Measurements from ENCODE around the gene CERK.
"Not testable (repeated sequence)": the region's sequence is repeated elsewhere in the genome, so short reads cannot be mapped to it uniquely, and the experiment has no call there.

The CERK gene

DNA sequence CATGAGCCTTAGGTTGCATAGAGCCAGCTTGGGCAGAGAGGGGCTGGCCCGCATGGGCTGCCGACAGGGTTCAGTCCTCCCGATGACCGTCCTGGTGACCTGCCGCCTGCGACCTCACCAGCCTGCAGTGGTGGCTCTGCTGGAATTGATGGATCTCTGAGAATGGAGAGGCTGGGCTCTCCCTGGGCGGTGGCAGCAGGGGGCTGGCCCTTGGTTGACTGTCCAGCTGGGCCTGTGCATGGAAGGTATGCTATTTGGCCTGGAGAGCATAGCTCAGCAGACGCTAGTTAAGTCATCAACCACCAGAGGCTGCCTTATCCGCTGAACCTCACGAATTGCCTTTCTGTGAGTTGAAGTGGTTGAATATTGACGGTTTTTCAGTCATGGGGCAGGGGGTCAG lies 98.2 kb downstream of the CERK start:
- DNase-seq = no peak

DNA sequence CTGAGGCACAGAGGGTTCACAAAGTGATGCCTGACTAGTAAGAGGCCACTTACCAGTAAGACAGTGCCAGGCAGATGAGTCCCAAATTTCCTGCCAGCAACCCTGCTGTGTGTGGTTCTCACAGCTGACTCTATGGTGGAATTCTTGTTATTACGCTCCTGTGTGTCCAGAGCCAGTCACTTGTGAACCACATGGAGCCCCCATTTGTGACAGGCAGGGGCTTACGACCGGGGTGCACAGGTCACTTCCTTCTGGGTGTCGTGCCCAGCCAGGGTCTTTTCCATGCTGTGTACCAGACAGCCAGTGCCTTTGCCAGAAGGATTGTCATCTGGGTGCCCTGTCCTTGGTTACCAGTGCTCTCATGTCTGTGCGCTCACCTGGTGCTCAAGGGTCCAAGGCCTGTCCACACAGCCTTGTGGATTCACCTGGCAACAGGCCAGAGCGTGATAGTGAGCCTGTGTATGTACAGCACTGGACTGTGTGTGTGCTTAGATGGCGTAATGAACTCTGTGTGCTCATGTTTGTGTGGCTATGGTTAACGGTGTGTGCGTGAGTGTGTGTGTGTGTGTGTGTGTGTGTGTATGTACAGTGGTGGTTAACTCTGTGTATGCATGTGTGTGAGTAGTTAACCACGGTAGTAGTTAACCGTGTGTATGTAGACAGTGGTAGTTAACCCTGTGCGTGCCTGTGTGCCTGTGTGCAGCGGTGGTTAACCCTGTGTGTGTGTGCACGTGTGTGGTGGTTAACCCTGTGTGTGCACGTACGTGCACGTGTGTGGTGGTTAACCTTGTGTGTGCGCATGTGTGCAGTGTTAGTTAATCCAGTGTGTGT lies 99.2 kb downstream of the CERK start:
- DNase-seq = peak; percentile 94

DNA sequence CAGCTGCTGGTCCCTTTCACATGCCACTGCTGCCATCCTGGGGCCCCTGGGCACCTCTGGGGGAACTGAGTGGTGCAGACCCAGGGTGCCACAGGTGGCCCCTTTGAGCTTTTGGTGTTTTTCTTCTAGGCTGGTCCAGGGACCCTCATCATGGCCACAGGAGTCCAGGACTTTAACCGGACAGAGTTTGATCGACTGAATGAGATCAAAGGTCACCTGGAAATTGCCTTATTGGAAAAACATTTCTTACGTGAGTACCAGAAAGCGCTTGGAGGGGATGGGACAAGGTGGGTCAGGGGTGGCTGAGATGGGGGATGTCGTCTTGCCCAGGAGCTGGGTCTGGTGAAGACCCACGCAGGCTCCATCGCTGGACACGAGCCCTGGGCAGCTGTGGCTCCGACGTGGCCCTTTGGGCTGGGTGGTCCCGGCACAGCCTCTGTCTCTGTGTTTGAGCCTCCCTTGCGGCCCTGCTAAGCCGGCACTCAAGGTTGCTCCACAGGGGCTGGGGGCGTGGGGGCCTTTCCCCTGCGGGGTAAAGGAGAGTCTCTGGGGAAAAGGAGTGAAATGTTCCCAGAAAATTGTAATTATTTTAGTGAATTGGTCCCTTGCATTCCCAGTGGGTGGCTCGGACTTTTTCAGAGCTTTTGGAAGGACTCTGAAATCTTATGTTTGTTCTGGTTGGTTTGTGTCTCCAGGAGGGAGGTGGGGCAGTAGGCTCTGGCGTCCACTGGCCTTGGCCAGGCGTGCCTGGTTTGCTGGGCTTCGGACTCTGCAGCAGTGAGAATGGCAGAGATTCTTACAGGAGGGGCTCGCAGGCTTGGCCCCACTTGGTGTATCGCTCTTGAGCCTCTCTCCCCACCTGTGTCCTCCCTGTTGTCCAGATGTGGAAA lies 100.1 kb downstream of the CERK start:
- no peak for DNase-seq

DNA sequence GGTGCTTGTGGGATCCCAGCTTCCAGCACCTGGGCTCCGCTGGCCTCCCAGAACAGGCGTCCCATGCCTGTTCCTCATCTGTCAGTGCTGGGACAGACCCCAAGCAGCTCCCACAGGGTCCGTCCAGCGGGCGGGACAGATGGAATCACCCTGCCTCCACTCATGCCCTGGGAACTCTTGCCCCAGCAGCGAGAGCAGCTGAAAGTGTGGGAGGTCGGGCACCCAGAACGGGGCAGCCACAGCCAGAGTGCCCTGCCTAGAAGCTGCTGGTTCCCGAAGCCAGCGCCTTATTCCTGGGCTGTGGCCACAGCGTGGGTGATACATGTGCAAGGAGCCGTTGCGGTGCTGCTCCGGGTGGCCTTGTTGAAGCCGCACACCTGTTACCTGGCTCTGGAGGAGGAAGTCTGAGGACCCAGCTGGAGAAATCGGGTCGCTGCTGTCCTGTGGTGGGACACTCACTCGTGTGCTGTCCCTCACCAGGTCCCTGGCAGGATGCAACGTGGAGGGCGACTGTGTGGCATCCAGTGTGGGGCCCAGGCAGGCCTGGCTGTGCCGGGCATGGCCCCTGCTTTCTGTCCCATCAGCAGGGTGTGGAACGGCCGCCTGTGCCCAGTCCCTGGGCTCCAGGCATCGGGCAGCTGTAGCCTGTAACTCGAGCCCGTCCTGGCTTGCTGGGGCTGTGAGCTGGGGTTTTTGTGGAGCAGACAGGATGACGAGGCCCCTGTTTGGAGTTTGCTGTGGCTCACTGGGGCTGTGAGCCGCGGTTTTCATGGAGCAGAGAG lies 101.6 kb downstream of the CERK start:
- DNase-seq = no peak

DNA sequence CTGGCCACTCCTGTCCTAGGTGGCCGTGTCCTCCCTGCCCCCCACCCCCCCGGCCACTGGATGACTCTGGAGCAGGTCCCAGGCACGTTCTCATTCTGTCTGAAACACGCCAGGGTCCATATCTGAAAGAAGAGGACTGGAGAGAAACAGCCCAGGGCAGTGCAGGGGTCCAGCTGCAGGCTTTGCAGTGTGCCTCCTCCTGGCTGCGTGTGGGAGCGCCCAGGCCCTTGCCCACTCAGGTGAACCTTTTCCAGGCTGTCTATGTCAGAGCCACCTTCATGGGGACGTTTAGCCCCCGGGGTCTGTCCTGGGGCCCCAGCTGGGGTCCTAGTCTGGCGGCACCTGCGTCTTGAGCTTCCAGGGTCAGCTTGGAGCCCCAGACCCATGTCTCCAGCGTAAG lies 102.3 kb downstream of the CERK start:
- no peak for DNase-seq

DNA sequence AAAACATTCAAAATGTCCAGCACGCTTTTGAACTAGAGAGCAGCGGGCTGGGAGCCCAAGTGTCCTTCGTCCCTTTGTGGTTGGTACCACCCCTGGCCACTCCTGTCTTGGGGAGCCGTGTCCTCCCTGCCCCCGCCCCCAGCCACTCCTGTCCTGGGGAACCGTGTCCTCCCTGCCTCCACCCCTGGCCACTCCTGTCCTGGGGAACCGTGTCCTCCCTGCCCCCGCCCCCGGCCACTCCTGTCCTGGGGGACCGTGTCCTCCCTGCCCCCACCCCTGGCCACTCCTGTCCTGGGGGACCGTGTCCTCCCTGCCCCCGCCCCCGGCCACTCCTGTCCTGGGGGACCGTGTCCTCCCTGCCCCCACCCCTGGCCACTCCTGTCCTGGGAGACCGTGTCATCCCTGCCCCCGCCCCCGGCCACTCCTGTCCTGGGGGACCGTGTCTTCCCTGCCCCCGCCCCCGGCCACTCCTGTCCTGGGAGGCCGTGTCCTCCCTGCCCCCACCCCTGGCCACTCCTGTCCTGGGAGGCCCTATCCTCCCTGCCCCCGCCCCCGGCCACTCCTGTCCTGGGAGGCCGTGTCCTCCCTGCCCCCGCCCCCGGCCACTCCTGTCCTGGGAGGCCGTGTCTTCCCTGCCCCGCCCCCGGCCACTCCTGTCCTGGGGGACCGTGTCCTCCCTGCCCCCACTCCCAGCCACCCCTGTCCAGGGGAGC lies 102.9 kb downstream of the CERK start:
- DNase-seq = not testable (repeated sequence)

Data from SHP77 treated with DMSO at 0.1 percent for 48 hours (cell line).